Measurements from ENCODE around the gene DENND1C. TPM values are rescaled to one million over a fixed set of nuclear protein-coding genes. Genes with fewer than 3 reads are reported as not detected.

Gene DENND1C
- total RNA-seq, 1 donor from 2014 or later = not detected

DNA sequence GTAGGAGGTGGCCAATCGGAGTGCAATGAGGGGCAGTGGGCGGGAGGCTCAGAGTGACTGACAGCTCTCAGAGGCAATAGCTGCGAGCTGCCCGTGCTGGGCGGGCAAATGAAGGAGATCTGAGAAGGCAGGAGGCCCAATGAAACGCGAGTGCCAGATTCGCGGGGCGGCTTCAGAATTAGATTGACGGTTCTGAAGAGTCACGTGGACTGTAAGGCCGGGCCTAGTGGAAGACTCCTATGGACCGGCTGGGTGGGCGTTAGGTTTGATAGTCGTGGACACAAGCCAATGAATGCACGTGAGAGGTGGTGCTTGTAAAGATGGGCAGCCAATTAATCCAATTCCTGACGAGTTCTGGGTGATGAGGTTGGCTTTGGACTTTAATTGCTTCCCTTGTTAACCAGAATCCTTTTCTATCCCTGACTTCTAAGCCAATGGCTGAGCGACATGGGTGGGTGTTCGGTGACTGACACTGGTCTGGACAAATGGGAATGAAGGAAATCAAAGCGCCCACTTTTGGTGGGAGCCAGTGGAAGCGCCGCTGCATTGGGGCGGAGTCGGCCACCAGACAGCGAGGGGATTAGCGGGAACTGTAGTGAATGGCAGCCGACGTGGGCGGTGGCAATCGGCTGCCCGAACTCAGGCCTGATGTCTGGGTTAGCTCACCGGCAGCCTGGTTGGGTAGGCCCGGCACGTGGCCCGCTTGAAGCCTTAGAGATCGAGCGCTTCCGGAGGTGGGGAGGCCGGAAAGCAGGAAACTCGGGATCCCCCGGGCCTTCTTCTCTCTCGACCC, 56.5 kb downstream of the DENND1C start:
- peak; percentile 100 for DNase-seq (ENCODE audit: low read depth, low spot score)

DNA sequence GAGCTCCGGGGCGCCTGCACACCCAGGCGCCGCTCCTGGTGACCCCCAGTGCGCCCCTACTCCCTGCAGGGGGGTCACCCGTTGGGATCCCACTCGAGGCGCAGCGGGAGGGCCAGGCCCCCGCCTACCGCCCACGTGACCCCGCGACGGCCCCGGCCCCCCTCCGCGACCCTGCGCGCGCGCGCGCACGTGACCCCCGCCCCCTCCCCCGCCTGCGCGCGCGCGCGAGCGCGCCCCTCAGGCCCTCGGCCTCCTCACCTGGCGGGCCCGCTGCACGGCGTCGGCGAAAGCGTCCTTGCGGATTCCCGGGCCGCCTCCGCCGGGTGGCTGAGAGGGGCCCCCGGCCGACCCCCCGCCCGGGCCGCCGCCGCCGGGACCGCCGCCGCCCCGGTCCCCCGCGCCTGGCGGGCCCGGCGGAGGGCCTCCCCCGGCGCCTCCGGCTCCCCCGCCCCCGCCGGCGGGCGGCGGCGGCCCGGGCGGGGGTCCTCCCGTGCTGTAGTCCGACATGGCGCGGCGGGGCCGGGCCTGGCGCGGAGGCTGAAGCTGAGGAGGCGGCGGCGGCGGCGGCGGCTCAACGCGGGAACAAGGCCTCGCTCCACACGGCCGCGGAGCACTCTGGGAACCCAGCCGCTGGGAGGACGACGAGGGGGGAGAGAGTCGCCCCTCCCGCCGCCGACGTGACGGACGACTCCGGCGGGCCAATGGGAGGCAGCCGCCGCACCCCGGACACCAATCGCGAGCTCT, 57.2 kb downstream of the DENND1C start, which contains the start of gene KHSRP:
KHSRP (minus strand) TSS at position 617 of the 744 bp plus-strand sequence; CDS start at position 507, 110 bp downstream.
- no peak for DNase-seq (ENCODE audit: low read depth, low spot score)

DNA sequence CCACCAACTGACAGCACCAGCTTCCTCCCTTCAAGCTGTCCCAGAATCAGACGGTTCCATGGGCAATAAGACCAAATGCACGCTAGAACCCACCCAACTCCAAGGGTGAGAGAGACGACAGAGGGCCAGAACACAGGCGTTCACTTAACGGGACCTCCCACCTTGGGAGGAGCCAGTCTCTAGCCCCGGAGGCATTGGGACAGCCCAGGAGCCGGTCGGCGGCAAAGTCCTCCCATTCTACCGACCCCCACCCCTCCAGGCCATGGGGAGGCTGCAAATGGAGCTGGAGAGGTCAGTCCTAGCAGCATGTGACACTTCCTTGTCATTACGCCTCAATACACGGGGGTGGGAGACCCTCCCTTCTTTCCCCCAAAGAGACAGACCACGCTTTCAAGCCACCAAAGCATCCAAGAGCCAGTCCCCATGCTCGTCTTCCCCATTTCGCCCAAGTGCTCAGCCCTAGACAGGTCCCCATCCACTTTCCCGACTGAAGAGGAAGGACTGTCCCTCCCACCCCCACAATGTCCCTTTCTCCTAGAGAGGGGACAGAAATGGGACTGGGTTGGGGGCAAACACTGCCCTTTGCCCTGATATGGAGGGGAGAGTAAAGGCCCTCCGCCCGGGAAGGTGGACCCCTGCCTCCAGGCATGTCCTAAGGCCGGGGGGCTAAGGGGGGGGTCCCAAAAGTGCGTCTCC, 57.9 kb downstream of the DENND1C start:
- no peak for DNase-seq (ENCODE audit: low read depth, low spot score)

DNA sequence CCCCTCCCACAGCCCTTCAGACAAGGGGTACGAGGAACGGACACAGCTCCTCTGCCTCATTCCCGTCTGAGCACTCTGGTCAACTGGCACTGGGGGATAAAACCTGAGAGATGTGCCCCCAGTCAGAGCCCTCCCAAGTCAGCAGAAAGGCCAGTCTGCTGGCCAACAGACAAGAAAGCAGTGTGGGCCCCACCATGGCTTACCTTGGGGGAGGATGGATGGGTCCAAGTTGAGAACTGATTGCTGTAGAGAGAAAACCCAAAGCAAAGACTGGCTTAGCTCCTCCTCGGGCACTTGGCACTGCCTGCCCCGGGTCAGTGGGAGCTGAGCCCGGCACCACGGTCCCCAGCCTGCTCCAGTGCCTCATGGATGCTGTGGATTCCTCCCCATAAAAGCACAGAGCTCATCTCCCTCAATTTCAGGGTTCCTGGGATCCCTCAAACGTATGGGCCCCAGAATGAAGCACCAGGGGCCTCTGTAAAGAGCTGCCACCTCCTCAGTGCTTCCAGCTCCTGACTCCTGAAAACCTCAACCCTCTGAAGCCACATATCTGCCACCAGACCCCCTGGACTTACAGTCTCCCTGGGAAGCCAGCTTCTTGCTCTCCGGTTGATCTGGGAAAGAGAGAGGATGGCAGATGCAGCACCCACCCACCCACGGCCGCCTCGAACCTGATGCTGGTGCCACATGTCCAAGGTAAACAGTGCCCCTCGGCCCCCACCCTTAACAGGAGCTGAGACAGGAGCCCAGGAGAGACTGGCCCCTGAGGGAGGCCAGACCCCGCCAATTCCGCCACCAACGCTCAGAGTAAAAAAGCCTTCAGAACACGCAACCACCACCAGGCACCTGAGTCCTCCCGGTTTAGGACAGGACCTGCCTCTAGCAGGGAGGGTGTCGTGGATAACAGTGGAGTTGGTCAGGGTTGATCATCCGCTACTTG, 60.2 kb downstream of the DENND1C start:
- no peak for DNase-seq (ENCODE audit: low read depth, low spot score)

DNA sequence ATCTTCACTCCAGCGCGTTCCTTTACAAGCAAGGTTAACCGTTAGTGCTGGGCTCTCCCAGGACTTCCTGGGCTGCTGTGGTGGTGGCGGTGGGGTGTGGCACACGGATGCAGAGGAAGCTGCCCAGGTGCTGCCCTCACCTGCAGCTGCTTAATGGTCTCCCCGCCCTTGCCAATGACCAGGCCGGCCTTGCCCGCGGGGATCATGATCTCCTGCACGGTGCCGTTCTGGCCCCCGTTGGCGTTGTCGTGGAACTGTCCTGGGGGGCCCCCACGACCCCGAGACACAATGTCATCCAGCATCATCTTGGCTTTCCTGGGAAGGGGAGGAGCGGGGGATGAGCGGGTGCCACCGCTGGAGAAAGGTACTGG, 63.0 kb downstream of the DENND1C start:
- no peak for DNase-seq (ENCODE audit: low read depth, low spot score)

DNA sequence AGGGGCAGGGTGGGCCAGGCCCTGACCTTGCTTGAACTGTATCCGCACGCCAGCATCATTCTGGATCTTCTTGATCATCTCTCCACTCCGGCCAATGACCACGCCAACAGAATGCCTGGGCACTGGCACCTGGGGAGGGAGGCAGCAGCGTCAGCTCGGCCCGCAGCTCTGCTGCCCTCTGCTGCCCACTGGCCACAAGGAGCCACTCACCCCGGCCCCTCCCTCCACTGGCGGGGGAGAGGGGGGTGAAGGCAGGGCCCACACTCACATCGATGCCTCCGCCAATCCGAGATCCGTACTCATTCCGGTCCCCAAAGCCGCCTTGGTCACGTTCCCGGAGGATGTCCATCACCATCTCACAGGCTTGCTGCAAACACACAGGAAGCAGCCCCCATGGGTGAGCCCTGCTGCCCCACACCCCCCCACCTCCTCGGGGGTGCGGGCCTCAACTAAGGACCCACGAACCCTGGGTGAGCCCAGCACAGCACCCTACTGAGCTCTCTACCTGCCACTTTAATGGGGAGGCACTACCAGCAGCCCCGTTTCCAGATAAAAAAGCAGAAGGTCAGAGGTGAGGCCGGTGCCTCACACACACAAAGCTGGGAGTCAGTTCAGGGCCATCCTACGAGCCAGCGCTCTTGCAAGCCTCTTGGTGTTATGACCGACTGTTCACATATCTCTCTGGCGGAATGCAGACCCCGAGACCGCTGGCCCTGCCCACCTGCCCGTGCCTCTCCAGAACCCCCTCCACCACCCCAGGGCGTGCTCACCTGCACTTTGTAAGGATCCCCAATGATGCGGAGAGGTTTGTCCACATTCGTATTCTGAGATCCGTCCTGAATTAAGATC, 63.6 kb downstream of the DENND1C start:
- DNase-seq (ENCODE audit: low read depth, low spot score) = no peak

Other genes starting within 250 kb of the DENND1C start
- gene MLLT1, start 201.8 kb downstream of the DENND1C start, total RNA-seq = 6.0 and 7.6 TPM in 2 replicates
- gene ACER1, start 148.2 kb downstream of the DENND1C start, total RNA-seq = not detected in 2 replicates
- gene CLPP, start 120.3 kb downstream of the DENND1C start, total RNA-seq = 66.8 and 68.6 TPM in 2 replicates
- gene ALKBH7, start 109.0 kb downstream of the DENND1C start, total RNA-seq = 15.8 and 26.6 TPM in 2 replicates
- 0.73 and 1.3 TPM in 2 replicates for gene PSPN, start 105.9 kb downstream of the DENND1C start, total RNA-seq
- 56.8 and 65.9 TPM in 2 replicates for gene GTF2F1, start 88.6 kb downstream of the DENND1C start, total RNA-seq
- gene KHSRP, start 57.0 kb downstream of the DENND1C start, total RNA-seq = 152 and 168 TPM in 2 replicates
- 0.07 TPM in 1 of 2 replicates, not detected in the other for gene SLC25A41, start 48.0 kb downstream of the DENND1C start, total RNA-seq
- 24.1 and 32.5 TPM in 2 replicates for gene SLC25A23, start 22.0 kb downstream of the DENND1C start, total RNA-seq
- gene CRB3, start 17.5 kb downstream of the DENND1C start, total RNA-seq = 0.11 and 0.13 TPM in 2 replicates
- gene TUBB4A, start 20.5 kb upstream of the DENND1C start, total RNA-seq = 0.26 TPM in 1 of 2 replicates, not detected in the other
- gene TNFSF9, start 49.2 kb upstream of the DENND1C start, total RNA-seq = 0.40 and 0.53 TPM in 2 replicates
- not detected in 2 replicates for gene CD70, start 109.4 kb upstream of the DENND1C start, total RNA-seq
- not detected in 2 replicates for gene TNFSF14, start 188.4 kb upstream of the DENND1C start, total RNA-seq
- under 0.01 and 0.28 TPM in 2 replicates for gene C3, start 238.9 kb upstream of the DENND1C start, total RNA-seq

Measured in pulmonary artery endothelial cell (primary cell).